Right atrium auricular region (tissue), 2 donors: ENCODE measurements around the gene SMAD9. TPM values are rescaled to one million over a fixed set of nuclear protein-coding genes. Genes with fewer than 3 reads are reported as not detected.
A peak's percentile ranks its signal among the peaks of the same experiment; 100 is the strongest.

ENCODE experiments used
- DNase-seq: peaks from one replicate; pipeline ENCODE4 v3.0.0-alpha.2; 2019; ENCODE audit warnings: low spot score
- H3K27ac ChIP-seq, 2 donors: fragments of 200-600 bp; sonication (generic); 1 replicate in 1 of 2; 2 replicates in 1 of 2; pipeline ENCODE4 v1.5.1; 2016 to 2019
- H3K27me3 ChIP-seq, 2 donors: fragments of 200-600 bp; sonication (generic); one replicate each; pipeline versions ENCODE4 v1.5.1 to v1.6.0; 2017 to 2019
- H3K36me3 ChIP-seq: fragments of 200-600 bp; sonication (generic); one replicate; pipeline ENCODE4 v1.5.1; 2016
- H3K4me1 ChIP-seq, 2 donors: fragments of 200-600 bp; sonication (generic); one replicate each; pipeline versions ENCODE4 v1.5.1 to v1.6.0; 2017 to 2019
- H3K4me3 ChIP-seq, 2 donors: fragments of 200-600 bp; sonication (generic); 1 replicate in 1 of 2; 2 replicates in 1 of 2; pipeline ENCODE4 v1.5.1; 2017 to 2019; ENCODE audit warnings: mild to moderate bottlenecking in 1 of 2, moderate library complexity in 1 of 2
- H3K9me3 ChIP-seq, 2 donors: fragments of 200-600 bp; sonication (generic); one replicate each; pipeline ENCODE4 v1.5.1; 2019
- CTCF ChIP-seq, 2 donors: fragments of 200-600 bp; sonication (generic); IDR thresholded peaks; one replicate each; pipeline ENCODE4 v1.5.1; 2019; ENCODE audit warnings: antibody characterized with exemption in 2 of 2
- total RNA-seq, 2 donors: library from RNA; depleted of rRNA; stranded (reverse); fragments of >200 nt; gene quantifications; one replicate each; pipeline ENCODE4 v1.1.0, GENCODE V29; 2016

Gene SMAD9
- total RNA-seq, 2 donors from 2014 or later, result 3.2 to 15.6 TPM

DNA sequence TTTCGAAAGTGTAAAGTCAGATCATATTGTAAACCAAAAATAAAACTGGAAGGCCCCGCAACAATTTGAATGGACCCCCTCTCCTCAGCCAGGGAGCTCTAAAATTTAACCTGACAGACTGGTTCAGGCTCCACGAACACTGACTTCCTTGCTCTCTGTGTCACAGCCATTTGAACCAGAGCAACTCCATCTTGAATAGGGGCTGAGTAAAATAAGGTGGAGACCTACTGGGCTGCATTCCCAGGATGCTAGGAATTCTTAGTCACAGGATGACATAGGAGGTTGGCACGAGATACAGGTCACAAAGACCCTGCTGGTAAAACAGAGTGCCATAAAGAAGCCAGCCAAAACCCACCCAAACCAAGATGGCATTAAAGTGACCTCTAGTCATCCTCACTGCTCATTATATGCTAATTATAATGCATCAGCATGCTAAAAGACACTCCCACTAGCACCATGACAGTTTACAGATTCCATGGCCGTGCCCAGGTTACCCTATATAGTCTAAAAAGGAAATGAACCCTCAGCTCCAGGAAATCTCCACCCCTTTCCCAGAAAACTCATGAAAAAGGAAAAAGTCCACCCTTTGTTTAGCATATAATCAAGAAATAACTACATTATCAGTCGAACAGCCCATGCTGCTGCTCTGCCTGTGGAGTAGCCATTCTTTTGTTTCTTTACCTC, 57.9 kb downstream of the SMAD9 start:
- no peaks in the 10 kb centered on the region for H3K4me1 ChIP-seq
- DNase-seq, result no peak
- H3K27me3 ChIP-seq, result no peaks in the 10 kb centered on the region
- H3K9me3 ChIP-seq, result no peaks in the 10 kb centered on the region
- peaks cover 4% of the 10 kb centered on the region for H3K36me3 ChIP-seq
- no peak overlapping the region for H3K4me3 ChIP-seq
- H3K27ac ChIP-seq, result no peak overlapping the region
- TF ChIP-seq CTCF (IDR thresholded peaks at IDR 0.05), result no peak

DNA sequence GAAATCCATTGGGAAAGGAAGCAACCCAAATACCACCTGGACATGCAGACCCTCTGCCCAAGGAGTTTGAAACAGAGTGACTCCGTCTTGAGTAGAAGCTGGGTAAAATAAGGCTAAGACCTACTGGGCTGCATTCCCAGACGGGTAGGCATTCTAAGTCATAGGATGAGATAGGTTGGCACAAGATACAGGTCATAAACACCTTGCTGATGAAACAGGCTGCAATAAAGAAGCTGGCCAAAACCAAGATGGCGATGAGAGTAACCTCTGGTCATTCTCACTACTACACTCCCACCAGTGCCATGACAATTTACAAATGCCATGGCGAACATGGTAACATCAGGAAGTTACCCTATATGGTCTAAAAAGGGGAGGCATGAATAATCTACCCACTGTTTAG, 60.8 kb downstream of the SMAD9 start:
- H3K9me3 ChIP-seq, result no peaks in the 10 kb centered on the region
- no peak for TF ChIP-seq CTCF (IDR thresholded peaks at IDR 0.05)
- H3K4me3 ChIP-seq, result no peak overlapping the region
- no peaks in the 10 kb centered on the region for H3K27me3 ChIP-seq
- no peak for DNase-seq
- H3K4me1 ChIP-seq, result no peaks in the 10 kb centered on the region
- no peak overlapping the region for H3K27ac ChIP-seq
- H3K36me3 ChIP-seq, result no peaks in the 10 kb centered on the region

- DNase-seq, result no peak
- Histone ChIP-seq H3K4me1 (no peaks in the 10 kb centered on the region), H3K27me3 (no peaks in the 10 kb centered on the region), H3K4me3 (no peak overlapping the region), H3K9me3 (no peaks in the 10 kb centered on the region), H3K36me3 (peaks cover under 1% of the 10 kb centered on the region), H3K27ac (no peak overlapping the region)
- TF ChIP-seq CTCF (IDR thresholded peaks at IDR 0.05), result peak; percentile 21 to 68
Measured at GRCh38 chr13:36858290-36858689, 61.7 kb downstream of the SMAD9 start.

- Histone ChIP-seq H3K36me3 (peaks cover 11% of the 10 kb centered on the region), H3K27ac (no peak overlapping the region), H3K4me3 (no peak overlapping the region), H3K27me3 (no peaks in the 10 kb centered on the region), H3K4me1 (no peaks in the 10 kb centered on the region), H3K9me3 (no peaks in the 10 kb centered on the region)
- TF ChIP-seq CTCF (IDR thresholded peaks at IDR 0.05), result no peak
- no peak for DNase-seq
Measured at GRCh38 chr13:36857253-36857652, 62.8 kb downstream of the SMAD9 start.

DNA sequence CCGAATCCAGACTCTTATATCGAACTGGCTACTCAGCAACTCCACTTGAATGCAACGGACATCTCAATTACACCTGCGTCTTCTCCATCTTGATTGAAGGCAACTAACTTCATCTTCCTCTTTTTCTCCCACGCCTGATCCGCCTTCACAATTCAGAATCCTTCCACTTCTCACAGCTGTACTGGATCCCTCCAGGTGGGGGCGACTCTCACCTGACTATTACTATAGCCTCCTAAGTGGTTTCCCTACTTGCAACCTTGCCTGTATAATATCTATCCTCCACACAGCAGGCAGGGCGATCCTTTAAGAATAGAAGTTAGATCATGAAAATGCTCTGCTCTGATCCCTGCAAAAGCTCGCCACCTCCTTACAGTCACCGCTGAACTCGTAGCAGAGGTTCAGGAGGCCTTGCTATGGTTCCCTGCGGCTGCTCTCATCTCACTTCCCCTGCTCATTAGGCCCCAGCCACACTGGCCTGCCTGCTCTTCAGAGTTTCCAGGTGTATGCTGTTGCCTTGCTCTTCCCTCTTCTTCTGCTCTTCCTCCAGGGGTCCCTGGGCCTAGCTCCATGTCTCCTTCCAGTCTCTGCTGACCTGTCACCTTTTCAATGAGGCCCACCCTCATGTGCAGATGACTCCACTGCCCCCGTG, 69.1 kb downstream of the SMAD9 start:
- no peak for TF ChIP-seq CTCF (IDR thresholded peaks at IDR 0.05)
- Histone ChIP-seq H3K9me3 (no peaks in the 10 kb centered on the region), H3K36me3 (peaks cover 12% of the 10 kb centered on the region), H3K27ac (no peak overlapping the region), H3K4me3 (no peak overlapping the region), H3K4me1 (peaks cover 0 to 10% of the 10 kb centered on the region in 2 donors), H3K27me3 (no peaks in the 10 kb centered on the region)
- DNase-seq, result no peak
